DMS 273 treated with DMSO at 0.1 percent for 48 hours (cell line): ENCODE measurements around the gene CDK4.

ENCODE experiments used
- DNase-seq: peaks from one replicate; lab custom pipeline; 2025; lab: John Stamatoyannopoulos, UW

Gene CDK4

DNA sequence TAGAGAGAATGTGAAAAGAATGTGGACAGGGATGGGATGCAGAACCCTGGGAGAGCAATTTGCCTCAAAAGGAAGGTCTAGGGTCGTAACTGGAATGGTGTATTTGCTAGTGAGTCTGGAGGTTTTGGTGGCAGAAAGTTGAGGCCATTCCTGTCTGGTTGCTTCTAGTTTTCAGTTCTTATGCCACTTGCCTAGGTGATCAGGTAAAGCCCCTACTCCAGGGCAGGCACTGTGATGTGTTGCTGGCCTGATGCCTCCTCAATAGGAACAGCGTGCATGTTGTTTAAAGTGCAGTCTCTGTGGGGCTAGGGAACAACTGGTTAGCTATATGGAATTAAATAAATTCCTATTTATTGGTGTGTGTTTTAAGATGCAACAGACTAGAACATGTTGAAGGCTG is 51.8 kb downstream of the CDK4 start:
- no peak for DNase-seq

DNA sequence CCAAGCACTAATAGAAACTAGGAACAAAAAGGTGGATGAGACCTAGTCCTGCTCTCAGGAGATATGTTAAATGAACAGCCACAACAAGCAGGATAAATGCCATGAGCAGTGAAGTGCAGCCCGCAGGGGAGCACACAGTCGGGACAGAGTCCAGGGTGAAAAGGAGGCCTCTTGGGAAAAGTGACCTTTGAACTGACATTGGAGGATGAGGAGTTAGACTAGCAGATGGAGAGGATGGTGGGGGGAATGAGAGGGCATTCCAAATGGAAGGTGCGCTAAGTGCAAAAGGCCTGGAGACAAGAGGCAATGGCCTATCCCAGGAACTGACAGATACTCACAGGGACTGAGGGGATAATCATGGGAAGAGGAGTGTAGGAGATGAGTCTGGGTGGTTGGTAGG is 53.7 kb downstream of the CDK4 start:
- no peak for DNase-seq
